Adrenal gland (tissue), 5 donors: ENCODE measurements around the gene NBDY.

Experiments
- POLR2A ChIP-seq, 2 donors: fragments of 450-650 bp; IDR thresholded peaks; one replicate each; pipeline ENCODE4 v1.6.1; 2017; ENCODE audit warnings: antibody characterized with exemption in 2 of 2, mild to moderate bottlenecking in 2 of 2, moderate library complexity in 1 of 2
- TF ChIP-seq, protein P1 (sequence below), 6 experiments: fragments of 450-650 bp in 4 of 6; fragments of 200-600 bp in 2 of 6; sonication (generic) in 1 of 6; IDR thresholded peaks; 1 replicate in 5 of 6; 2 replicates in 1 of 6; pipeline versions ENCODE4 v1.5.1 to v1.8.0; 2016 to 2021; ENCODE audit warnings: antibody characterized with exemption in 6 of 6, mild to moderate bottlenecking in 2 of 6, moderate library complexity in 1 of 6
- donor health status: DM: no; HTN: no; CAD: no.

DNA sequence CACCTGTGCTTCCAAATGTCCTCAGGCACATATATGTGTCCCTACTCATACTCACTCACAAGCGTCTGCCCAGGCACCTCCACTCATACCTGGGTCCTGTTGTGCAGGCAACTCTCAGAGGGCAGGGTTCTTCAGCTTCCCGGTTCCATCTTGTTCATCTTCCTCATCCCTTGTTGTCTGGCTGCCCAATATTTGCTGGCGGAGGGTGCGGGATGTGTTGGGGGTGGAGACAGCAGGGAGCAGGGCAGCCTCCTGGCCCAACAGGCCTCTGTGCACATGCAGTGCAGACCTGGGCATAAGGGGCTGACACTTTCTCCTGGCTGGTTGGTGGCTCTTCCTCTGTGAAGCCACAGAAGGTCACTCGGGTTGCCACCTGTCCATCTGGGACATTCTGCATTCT is 32.1 kb downstream of the NBDY start:
- no peak for TF ChIP-seq POLR2A (IDR thresholded peaks at IDR 0.05)
- TF ChIP-seq, protein P1, sequence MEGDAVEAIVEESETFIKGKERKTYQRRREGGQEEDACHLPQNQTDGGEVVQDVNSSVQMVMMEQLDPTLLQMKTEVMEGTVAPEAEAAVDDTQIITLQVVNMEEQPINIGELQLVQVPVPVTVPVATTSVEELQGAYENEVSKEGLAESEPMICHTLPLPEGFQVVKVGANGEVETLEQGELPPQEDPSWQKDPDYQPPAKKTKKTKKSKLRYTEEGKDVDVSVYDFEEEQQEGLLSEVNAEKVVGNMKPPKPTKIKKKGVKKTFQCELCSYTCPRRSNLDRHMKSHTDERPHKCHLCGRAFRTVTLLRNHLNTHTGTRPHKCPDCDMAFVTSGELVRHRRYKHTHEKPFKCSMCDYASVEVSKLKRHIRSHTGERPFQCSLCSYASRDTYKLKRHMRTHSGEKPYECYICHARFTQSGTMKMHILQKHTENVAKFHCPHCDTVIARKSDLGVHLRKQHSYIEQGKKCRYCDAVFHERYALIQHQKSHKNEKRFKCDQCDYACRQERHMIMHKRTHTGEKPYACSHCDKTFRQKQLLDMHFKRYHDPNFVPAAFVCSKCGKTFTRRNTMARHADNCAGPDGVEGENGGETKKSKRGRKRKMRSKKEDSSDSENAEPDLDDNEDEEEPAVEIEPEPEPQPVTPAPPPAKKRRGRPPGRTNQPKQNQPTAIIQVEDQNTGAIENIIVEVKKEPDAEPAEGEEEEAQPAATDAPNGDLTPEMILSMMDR (IDR thresholded peaks at IDR 0.05), result no peak
